HCT116 (cell line): Measurements from ENCODE around the gene STRA8. TPM values are rescaled to one million over a fixed set of nuclear protein-coding genes. Genes with fewer than 3 reads are reported as not detected.

Source experiments
- ATAC-seq: fragments of 200-7000 bp; cut with Tn5 transposase; 2 replicates; pipeline ENCODE4 v1.9.1; 2020; ENCODE audit warnings: mild to moderate bottlenecking, moderate library complexity
- BruUV-seq: library from RNA; stranded (reverse); fragments of 400-500 nt; replicated peaks from 2 replicates; lab custom pipeline; 2021; lab: Mats Ljungman, UMichigan
- CTCF ChIA-PET: fragments of 300-600 bp; sonication (Branson Sonifier 250); formaldehyde crosslinking; loops from one replicate; lab custom pipeline; 2021; ENCODE audit warnings: antibody characterized with exemption; lab: Charles Lee
- POLR2A ChIA-PET: fragments of 300-600, 350-600 bp; sonication (Branson Sonifier 250); formaldehyde crosslinking; loops from one replicate; lab custom pipeline; 2021; ENCODE audit warnings: antibody characterized with exemption; lab: Charles Lee
- RAD21 ChIA-PET, 2 experiments: fragments of 300-600 bp; sonication (Branson Sonifier 250); formaldehyde crosslinking; loops; one replicate each; lab custom pipeline; 2023; ENCODE audit warnings: low total read pairs in 2 of 2; ENCODE audit not compliant: uncharacterized antibody in 2 of 2, unreplicated experiment in 2 of 2, low non-redundant PET in 1 of 2; lab: Charles Lee
- DNase-seq: peaks from one replicate; pipeline ENCODE4 v3.0.0-alpha.2; 2010; ENCODE audit warnings: low read depth, low spot score
- H2AFZ ChIP-seq: fragments of 200-600 bp; shearing (Covaris generic), sonication (generic); 2 replicates; pipeline ENCODE4 v1.6.1; 2017; ENCODE audit warnings: low read depth, mixed run types, mixed read lengths, antibody characterized with exemption, low read length; ENCODE audit not compliant: poor library complexity, severe bottlenecking
- H3K27ac ChIP-seq: 2 replicates; pipeline ENCODE4 v1.5.1; 2012; ENCODE audit warnings: low read depth, low read length
- H3K27me3 ChIP-seq: fragments of 200-600 bp; sonication (generic); 2 replicates; pipeline ENCODE4 v1.6.1; 2016; ENCODE audit warnings: mixed run types, low read length, mixed read lengths; ENCODE audit not compliant: insufficient read depth
- H3K36me3 ChIP-seq, 2 experiments: fragments of 200-500 bp in 1 of 2; fragments of 200-600 bp in 1 of 2; sonication (Bioruptor generic) in 1 of 2; sonication (generic) in 1 of 2; 2 replicates each; pipeline versions ENCODE4 v1.5.1 to v1.6.1; 2014 to 2016; ENCODE audit warnings: low read length in 2 of 2, inconsistent platforms in 1 of 2, mixed read lengths in 1 of 2, mixed run types in 1 of 2; ENCODE audit not compliant: insufficient read depth in 2 of 2, control insufficient read depth in 1 of 2
- H3K4me1 ChIP-seq, 2 experiments: fragments of 200-600 bp in 1 of 2; sonication (generic) in 1 of 2; 2 replicates each; pipeline versions ENCODE4 v1.5.1 to v1.6.1; 2012 to 2017; ENCODE audit warnings: low read length in 2 of 2, inconsistent platforms in 1 of 2, mild to moderate bottlenecking in 1 of 2, mixed read lengths in 1 of 2, mixed run types in 1 of 2, moderate library complexity in 1 of 2; ENCODE audit not compliant: insufficient read depth in 2 of 2, control insufficient read depth in 1 of 2
- H3K4me2 ChIP-seq: fragments of 200-600 bp; sonication (generic); 2 replicates; pipeline ENCODE4 v1.6.1; 2017; ENCODE audit warnings: mixed run types, low read length, mixed read lengths
- H3K4me3 ChIP-seq, 2 experiments: fragments of 200-600 bp in 1 of 2; sonication (generic) in 1 of 2; replicated peaks in 1 of 2; 2 replicates each; pipeline ENCODE4 v1.5.1; 2011 to 2016; ENCODE audit warnings: low read length in 2 of 2, control low read depth in 1 of 2, low read depth in 1 of 2, mild to moderate bottlenecking in 1 of 2, mixed read lengths in 1 of 2, mixed run types in 1 of 2
- H3K79me2 ChIP-seq: fragments of 200-600 bp; sonication (generic); 2 replicates; pipeline ENCODE4 v1.6.1; 2017; ENCODE audit warnings: mild to moderate bottlenecking, mixed run types, low read length, moderate library complexity, mixed read lengths; ENCODE audit not compliant: insufficient read depth
- H3K9ac ChIP-seq: fragments of 200-600 bp; sonication (generic); 2 replicates; pipeline ENCODE4 v1.6.1; 2016; ENCODE audit warnings: low read length, mixed read lengths
- H3K9me2 ChIP-seq: fragments of 200-600 bp; sonication (generic), shearing (Covaris generic); 2 replicates; pipeline ENCODE4 v1.6.1; 2017; ENCODE audit warnings: mixed run types, mild to moderate bottlenecking, moderate library complexity; ENCODE audit not compliant: insufficient read depth
- H3K9me3 ChIP-seq, 2 experiments: fragments of 200-500 bp in 1 of 2; fragments of 200-600 bp in 1 of 2; sonication (Bioruptor generic) in 1 of 2; sonication (generic) in 1 of 2; 2 replicates each; pipeline ENCODE4 v1.6.1; 2014 to 2017; ENCODE audit warnings: low read length in 2 of 2, mixed read lengths in 2 of 2, inconsistent platforms in 1 of 2, low read depth in 1 of 2, mild to moderate bottlenecking in 1 of 2, mixed run types in 1 of 2, moderate library complexity in 1 of 2; ENCODE audit not compliant: control insufficient read depth in 1 of 2, insufficient read depth in 1 of 2
- H4K20me1 ChIP-seq: fragments of 200-600 bp; sonication (generic), shearing (Covaris generic); 2 replicates; pipeline ENCODE4 v1.6.1; 2017; ENCODE audit warnings: mixed run types, mild to moderate bottlenecking, moderate library complexity; ENCODE audit not compliant: insufficient read depth
- CBX3 ChIP-seq: IDR thresholded peaks from 2 replicates; pipeline ENCODE4 v1.6.1; 2012; ENCODE audit warnings: low read depth
- EGR1 ChIP-seq: IDR thresholded peaks from 2 replicates; pipeline ENCODE4 v1.6.1; 2012; ENCODE audit warnings: low read depth
- EZH2 ChIP-seq: fragments of 200-600 bp; sonication (generic); IDR thresholded peaks from 2 replicates; pipeline ENCODE4 v1.6.1; 2017; ENCODE audit warnings: antibody characterized with exemption, mixed run types
- EZH2phosphoT487 ChIP-seq: fragments of 200-600 bp; IDR thresholded peaks from 2 replicates; pipeline ENCODE4 v1.6.1; 2018; ENCODE audit warnings: antibody characterized with exemption, borderline replicate concordance
- JUND ChIP-seq: IDR thresholded peaks from 2 replicates; pipeline ENCODE4 v1.6.1; 2012
- SP1 ChIP-seq: IDR thresholded peaks from 2 replicates; pipeline ENCODE4 v1.6.1; 2012; ENCODE audit warnings: low read depth
- TCF7L2 ChIP-seq: IDR thresholded peaks from 2 replicates; pipeline ENCODE4 v1.7.0; 2011; ENCODE audit warnings: borderline replicate concordance, inconsistent platforms; ENCODE audit not compliant: insufficient read depth, insufficient read length; ENCODE audit errors: extremely low read depth
- intact Hi-C: fragments of 100-400 bp; cut with micrococcal nuclease; formaldehyde crosslinking; loops from 2 replicates; pipeline ENCODE4 v1.10.0; 2022
- total RNA-seq: library from RNA; stranded (reverse); gene quantifications from one replicate; pipeline ENCODE4 v1.2.1, GENCODE V29; 2021; ENCODE audit not compliant: unreplicated experiment
- TF ChIP-seq, protein P1 (sequence below): IDR thresholded peaks from 2 replicates; pipeline ENCODE4 v1.6.1; 2012; ENCODE audit warnings: low read depth
- TF ChIP-seq, protein P2 (sequence below): IDR thresholded peaks from 2 replicates; pipeline ENCODE4 v1.6.1; 2012
- TF ChIP-seq, protein P3 (sequence below): IDR thresholded peaks from 2 replicates; pipeline ENCODE4 v1.6.1; 2012
- TF ChIP-seq, protein P4 (sequence below): IDR thresholded peaks from 2 replicates; pipeline ENCODE4 v1.6.1; 2011; ENCODE audit warnings: mild to moderate bottlenecking, low read length, moderate library complexity; ENCODE audit not compliant: insufficient replicate concordance; ENCODE audit errors: extremely low read depth

The STRA8 gene
- total RNA-seq, 1 experiment from 2014 or later, result not detected

DNA sequence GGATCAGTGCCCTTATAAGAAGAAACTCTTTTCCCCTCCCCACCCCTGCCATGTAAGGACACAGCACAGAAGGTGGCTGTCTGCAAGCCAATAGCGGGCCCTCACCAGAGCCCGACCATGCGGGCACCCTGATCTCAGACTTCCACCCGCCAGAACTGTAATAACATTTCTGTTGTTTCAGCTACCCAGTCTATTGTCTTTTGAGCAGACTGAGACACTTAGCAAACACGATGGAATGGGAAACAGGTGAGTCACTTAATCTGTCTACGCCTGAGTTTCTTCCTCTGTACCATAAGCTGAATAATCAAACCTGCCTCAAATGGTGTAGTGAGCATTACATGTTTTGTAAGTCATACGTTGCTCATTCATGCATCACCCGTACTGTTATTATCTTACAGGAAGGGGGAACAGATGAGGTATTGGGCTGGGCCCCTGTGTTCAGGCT, 58.2 kb downstream of the STRA8 start:
- Histone ChIP-seq H4K20me1 (no peaks in the 10 kb centered on the region), H3K27ac (no peak overlapping the region), H3K4me2 (no peak overlapping the region), H2AFZ (no peak overlapping the region), H3K79me2 (no peaks in the 10 kb centered on the region), H3K36me3 (no peaks in the 10 kb centered on the region), H3K9me2 (no peaks in the 10 kb centered on the region), H3K27me3 (no peaks in the 10 kb centered on the region), H3K4me1 (no peaks in the 10 kb centered on the region), H3K9ac (no peak overlapping the region), H3K4me3 (no peak overlapping the region), H3K9me3 (no peaks in the 10 kb centered on the region)
- DNase-seq (no peak), ATAC-seq (no peak)
- RAD21 ChIA-PET, result interaction anchor here in 1 of 2 experiments (0.6 kb wide), 1 partner anchor 281 kb away, joined by 3 read pairs; no protein-coding TSS in a partner anchor
- CTCF ChIA-PET, result no interaction called here
- TF ChIP-seq JUND, result no peak
- TF ChIP-seq, protein P1, sequence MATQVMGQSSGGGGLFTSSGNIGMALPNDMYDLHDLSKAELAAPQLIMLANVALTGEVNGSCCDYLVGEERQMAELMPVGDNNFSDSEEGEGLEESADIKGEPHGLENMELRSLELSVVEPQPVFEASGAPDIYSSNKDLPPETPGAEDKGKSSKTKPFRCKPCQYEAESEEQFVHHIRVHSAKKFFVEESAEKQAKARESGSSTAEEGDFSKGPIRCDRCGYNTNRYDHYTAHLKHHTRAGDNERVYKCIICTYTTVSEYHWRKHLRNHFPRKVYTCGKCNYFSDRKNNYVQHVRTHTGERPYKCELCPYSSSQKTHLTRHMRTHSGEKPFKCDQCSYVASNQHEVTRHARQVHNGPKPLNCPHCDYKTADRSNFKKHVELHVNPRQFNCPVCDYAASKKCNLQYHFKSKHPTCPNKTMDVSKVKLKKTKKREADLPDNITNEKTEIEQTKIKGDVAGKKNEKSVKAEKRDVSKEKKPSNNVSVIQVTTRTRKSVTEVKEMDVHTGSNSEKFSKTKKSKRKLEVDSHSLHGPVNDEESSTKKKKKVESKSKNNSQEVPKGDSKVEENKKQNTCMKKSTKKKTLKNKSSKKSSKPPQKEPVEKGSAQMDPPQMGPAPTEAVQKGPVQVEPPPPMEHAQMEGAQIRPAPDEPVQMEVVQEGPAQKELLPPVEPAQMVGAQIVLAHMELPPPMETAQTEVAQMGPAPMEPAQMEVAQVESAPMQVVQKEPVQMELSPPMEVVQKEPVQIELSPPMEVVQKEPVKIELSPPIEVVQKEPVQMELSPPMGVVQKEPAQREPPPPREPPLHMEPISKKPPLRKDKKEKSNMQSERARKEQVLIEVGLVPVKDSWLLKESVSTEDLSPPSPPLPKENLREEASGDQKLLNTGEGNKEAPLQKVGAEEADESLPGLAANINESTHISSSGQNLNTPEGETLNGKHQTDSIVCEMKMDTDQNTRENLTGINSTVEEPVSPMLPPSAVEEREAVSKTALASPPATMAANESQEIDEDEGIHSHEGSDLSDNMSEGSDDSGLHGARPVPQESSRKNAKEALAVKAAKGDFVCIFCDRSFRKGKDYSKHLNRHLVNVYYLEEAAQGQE, result no peak
- TF ChIP-seq TCF7L2, result no peak
- TF ChIP-seq, protein P2, sequence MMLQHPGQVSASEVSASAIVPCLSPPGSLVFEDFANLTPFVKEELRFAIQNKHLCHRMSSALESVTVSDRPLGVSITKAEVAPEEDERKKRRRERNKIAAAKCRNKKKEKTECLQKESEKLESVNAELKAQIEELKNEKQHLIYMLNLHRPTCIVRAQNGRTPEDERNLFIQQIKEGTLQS, result no peak
- no peak for TF ChIP-seq SP1
- TF ChIP-seq, protein P3, sequence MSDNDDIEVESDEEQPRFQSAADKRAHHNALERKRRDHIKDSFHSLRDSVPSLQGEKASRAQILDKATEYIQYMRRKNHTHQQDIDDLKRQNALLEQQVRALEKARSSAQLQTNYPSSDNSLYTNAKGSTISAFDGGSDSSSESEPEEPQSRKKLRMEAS, result no peak
- TF ChIP-seq EZH2, result no peak
- no peak for TF ChIP-seq CBX3
- TF ChIP-seq EZH2phosphoT487, result no peak
- TF ChIP-seq EGR1, result no peak
- TF ChIP-seq, protein P4, sequence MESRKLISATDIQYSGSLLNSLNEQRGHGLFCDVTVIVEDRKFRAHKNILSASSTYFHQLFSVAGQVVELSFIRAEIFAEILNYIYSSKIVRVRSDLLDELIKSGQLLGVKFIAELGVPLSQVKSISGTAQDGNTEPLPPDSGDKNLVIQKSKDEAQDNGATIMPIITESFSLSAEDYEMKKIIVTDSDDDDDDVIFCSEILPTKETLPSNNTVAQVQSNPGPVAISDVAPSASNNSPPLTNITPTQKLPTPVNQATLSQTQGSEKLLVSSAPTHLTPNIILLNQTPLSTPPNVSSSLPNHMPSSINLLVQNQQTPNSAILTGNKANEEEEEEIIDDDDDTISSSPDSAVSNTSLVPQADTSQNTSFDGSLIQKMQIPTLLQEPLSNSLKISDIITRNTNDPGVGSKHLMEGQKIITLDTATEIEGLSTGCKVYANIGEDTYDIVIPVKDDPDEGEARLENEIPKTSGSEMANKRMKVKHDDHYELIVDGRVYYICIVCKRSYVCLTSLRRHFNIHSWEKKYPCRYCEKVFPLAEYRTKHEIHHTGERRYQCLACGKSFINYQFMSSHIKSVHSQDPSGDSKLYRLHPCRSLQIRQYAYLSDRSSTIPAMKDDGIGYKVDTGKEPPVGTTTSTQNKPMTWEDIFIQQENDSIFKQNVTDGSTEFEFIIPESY, result no peak
- intact Hi-C loops, result no loop called here
- BruUV-seq, result no TSS peak
- POLR2A ChIA-PET, result no interaction called here
